Astrocyte of the spinal cord (primary cell): ENCODE measurements around the gene APBA3.
A peak's percentile ranks its signal among the peaks of the same experiment; 100 is the strongest.
"Not testable (repeated sequence)": the region's sequence is repeated elsewhere in the genome, so short reads cannot be mapped to it uniquely, and the experiment has no call there.

Experiments
- DNase-seq: peaks from one replicate; pipeline ENCODE4 v3.0.0; 2011; ENCODE audit warnings: low read depth, low spot score
- H3K4me3 ChIP-seq: 2 replicates; pipeline ENCODE4 v1.5.1; 2011; ENCODE audit warnings: low read depth, mild to moderate bottlenecking, low read length, moderate library complexity
- in situ Hi-C: cut with HindIII; loops from 2 replicates; pipeline ENCODE4 v1.10.0; 2017; ENCODE audit warnings: low sequenced_read_pairs
- TF ChIP-seq, protein P1 (sequence below): IDR thresholded peaks from 2 replicates; pipeline ENCODE4 v1.5.1; 2012; ENCODE audit warnings: low read depth, mild to moderate bottlenecking, low read length, inconsistent platforms

The APBA3 gene

DNA sequence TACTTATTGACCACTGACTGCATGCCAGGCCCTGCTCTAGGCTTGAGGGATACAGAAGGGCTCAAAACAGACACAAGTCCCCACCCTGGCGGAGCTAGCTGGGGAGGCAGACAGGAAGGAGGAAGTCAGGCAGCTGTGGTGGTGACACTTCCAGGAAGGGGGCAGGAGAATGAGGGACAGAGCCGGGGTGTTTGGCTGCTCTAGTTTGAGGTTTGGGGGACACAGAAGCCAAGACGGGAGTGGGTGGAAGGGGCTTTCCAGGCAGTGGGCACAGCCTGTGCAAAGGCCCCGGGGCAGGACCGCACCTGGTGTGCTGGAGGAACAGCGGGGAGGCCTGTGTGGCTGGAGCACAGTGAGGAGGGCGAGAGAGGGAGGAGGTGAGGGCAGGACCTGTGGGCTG lies 5.0 kb upstream of the APBA3 start:
- TF ChIP-seq, protein P1, sequence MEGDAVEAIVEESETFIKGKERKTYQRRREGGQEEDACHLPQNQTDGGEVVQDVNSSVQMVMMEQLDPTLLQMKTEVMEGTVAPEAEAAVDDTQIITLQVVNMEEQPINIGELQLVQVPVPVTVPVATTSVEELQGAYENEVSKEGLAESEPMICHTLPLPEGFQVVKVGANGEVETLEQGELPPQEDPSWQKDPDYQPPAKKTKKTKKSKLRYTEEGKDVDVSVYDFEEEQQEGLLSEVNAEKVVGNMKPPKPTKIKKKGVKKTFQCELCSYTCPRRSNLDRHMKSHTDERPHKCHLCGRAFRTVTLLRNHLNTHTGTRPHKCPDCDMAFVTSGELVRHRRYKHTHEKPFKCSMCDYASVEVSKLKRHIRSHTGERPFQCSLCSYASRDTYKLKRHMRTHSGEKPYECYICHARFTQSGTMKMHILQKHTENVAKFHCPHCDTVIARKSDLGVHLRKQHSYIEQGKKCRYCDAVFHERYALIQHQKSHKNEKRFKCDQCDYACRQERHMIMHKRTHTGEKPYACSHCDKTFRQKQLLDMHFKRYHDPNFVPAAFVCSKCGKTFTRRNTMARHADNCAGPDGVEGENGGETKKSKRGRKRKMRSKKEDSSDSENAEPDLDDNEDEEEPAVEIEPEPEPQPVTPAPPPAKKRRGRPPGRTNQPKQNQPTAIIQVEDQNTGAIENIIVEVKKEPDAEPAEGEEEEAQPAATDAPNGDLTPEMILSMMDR = no peak
- in situ Hi-C loops = no loop called here
- no peak overlapping the region for H3K4me3 ChIP-seq
- DNase-seq = no peak

DNA sequence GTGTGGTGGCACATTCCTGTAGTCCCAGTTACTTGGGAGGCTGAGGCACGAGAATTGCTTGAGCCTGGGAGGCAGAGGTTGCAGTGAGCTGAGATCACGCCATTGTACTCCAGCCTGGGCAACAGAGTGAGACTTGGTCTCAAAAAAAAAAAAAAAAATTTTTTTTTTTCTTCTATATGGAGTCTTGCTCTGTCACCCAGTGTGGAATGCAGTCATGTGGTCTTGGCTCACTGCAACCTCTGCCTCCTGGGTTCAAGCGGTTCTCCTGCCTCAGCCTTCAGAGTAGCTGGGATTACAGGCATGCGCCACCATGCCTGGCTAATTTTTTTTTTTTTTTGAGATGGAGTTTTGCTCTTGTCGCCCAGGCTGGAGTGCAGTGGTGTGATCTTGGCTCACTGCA lies 4.3 kb upstream of the APBA3 start:
- DNase-seq, H3K4me3 ChIP-seq, in situ Hi-C loops: not testable (repeated sequence)

DNA sequence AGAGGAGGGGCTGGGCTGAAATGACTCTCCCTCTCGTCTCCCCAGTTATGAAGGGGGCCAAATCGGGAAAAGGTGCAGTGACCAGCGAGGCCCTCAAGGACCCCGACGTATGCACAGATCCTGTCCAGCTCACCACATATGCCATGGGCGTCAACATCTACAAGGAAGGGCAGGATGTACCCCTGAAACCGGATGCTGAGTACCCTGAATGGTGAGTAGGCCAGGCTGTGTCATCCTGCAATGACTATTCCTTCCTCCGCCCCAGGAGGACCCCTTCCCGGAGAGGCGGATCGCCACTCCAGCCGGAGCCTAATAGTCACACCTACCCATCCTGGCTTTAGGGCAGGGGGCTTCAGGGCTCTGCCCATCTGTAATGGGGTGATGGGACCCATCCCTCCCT lies 3.6 kb upstream of the APBA3 start:
- in situ Hi-C loops = no loop called here
- no peak for DNase-seq
- TF ChIP-seq, protein P1 = no peak
- H3K4me3 ChIP-seq = no peak overlapping the region

DNA sequence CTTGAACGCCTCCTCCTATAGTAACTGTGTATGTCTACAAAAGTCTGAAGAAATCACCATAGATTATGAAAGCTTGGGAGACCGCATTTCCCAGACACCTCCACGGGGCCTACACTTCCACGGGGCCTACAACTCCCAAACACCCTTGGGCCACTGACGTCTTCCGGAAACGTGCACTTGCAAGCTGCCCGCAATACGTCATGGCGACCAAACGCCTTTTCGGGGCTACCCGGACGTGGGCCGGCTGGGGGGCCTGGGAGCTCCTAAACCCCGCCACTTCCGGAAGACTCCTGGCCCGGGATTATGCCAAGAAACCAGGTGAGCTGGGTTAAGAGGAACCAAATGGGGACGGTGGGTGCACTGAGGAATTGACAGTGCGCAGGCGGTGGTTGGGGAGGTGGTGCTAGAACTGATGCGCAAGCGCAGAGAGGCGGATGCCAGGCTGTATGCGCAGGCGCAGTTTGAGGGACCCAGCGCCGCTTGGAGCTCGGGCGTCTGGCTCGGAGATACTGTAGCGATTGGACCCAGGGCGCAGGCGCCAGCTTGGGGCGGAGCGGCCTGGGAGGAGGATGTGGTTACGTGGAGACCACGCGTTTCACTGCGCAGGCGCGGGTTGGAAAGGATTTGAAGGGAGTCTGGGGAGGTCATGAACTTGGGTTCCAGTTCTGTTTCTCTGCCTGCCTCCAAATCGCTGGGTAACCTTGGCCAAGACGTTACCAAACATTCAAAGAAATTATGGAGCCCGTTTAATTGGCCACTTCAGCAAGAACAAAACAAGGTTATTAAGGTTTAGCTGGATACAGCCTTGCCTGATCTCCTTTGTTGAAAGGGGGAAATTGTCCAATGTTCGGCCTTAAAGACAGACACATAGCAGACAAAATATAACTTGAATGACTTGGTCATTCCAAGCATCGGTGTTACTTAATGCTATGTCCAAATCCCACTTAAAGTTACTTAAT lies 1.3 kb upstream of the APBA3 start, which contains the start of gene MRPL54:
Gene MRPL54, plus strand, starts transcription at position 182 of the 959 bp plus-strand sequence. Its CDS starts 19 bp downstream, at position 201.
- peak within 1 kb of the TSS; percentile 95 for H3K4me3 ChIP-seq
- DNase-seq = peak; percentile 99
- in situ Hi-C loops = no loop called here
- TF ChIP-seq, protein P1 = no peak

DNA sequence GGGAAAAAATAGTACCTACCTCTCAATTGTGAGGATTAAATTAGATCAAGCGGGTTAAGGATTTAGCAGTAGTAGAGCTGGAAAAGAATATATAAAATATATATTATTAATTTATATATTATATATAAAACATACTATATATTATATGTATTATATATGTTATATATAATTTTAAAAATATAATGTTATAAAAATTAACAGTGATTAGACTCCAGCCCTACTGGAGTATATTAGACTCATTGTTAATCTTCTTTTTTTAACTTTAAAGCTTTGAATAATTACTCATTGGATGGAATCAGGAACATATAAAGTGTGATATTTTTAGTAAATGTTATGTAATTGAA lies 610 bp upstream of the APBA3 start:
- no peak for DNase-seq
- H3K4me3 ChIP-seq = peak overlapping the region; percentile 94
- TF ChIP-seq, protein P1 = no peak
- in situ Hi-C loops = no loop called here

DNA sequence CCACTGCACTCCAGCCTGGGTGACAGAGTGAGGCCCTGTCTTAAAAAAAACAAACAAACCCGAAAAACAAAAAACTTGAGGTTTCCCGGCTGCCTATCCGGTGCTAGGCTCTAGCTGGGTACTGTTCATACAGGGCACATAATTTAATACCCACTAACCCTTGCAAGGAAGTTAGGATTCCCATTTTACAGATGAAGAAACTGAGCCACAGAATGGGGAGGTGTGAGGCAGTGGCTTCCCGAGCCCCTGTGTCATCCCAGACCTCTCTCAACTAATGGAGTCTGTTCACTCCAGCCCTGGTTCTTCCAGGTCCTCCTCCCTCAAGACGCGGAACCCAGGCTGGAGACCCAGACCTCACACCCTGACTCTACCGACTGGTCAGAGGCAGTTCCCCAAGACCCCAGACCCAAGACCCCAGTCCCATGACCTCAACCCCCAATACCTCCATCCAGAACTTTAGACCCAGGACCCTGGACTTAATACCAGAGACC lies 576 bp downstream of the APBA3 start:
- in situ Hi-C loops = no loop called here
- H3K4me3 ChIP-seq = peak overlapping the region; percentile 95
- no peak for DNase-seq
- TF ChIP-seq, protein P1 = no peak
